ENCODE results near the gene LCE3D.
"Not testable (repeated sequence)": the region's sequence is repeated elsewhere in the genome, so short reads cannot be mapped to it uniquely, and the experiment has no call there.

The LCE3D gene

GRCh38 chr1:152577168-152577567, 3.1 kb downstream of the LCE3D start:
- Histone ChIP-seq H3K4me2 (no peak overlapping the region), H3K4me3 (no peak overlapping the region), H3K27me3 (no peaks in the 10 kb centered on the region), H3K9ac (no peak overlapping the region), H4K20me1 (no peaks in the 10 kb centered on the region), H3K9me3 (no peaks in the 10 kb centered on the region), H3K27ac (no peak overlapping the region), H3K4me1 (no peaks in the 10 kb centered on the region), H3K36me3 (no peaks in the 10 kb centered on the region)
- TF ChIP-seq Cebpa-rat (IDR thresholded peaks at IDR 0.05) = no peak

- 0 out of 2 replicates have a peak, but pooled peaks cover 9% of the 10 kb centered on the region for H3K9me3 ChIP-seq
- H4K20me1 ChIP-seq = no peaks in the 10 kb centered on the region
- H3K4me1 ChIP-seq = peaks cover 11% of the 10 kb centered on the region
- peak within 1 kb of the TSS; percentile 7; the same call in 1 of the 2 replicates for H3K4me2 ChIP-seq
- H3K27me3 ChIP-seq = no peaks in the 10 kb centered on the region
- H3K4me3 ChIP-seq = no peak within 1 kb of the TSS
- H3K36me3 ChIP-seq = no peaks in the 10 kb centered on the region
- no peak for TF ChIP-seq Cebpa-rat (IDR thresholded peaks at IDR 0.05)
- no peak within 1 kb of the TSS for H3K9ac ChIP-seq
- H3K27ac ChIP-seq = no peak within 1 kb of the TSS
Measured at GRCh38 chr1:152566681-152567080, 13.6 kb downstream of the LCE3D start, which contains the start of gene LCE3E. Gene LCE3E, minus strand, starts transcription at chr1:152566780. Its CDS starts 572 bp downstream, at chr1:152566208.

- no peak overlapping the region for H3K9ac ChIP-seq
- no peak overlapping the region for H3K4me3 ChIP-seq
- no peaks in the 10 kb centered on the region for H4K20me1 ChIP-seq
- TF ChIP-seq Cebpa-rat (IDR thresholded peaks at IDR 0.05) = no peak
- H3K4me1 ChIP-seq = peaks cover 11% of the 10 kb centered on the region
- H3K27ac ChIP-seq = no peak overlapping the region
- no peaks in the 10 kb centered on the region for H3K27me3 ChIP-seq
- H3K36me3 ChIP-seq = no peaks in the 10 kb centered on the region
- 0 out of 2 replicates have a peak, but pooled peaks cover 9% of the 10 kb centered on the region for H3K9me3 ChIP-seq
- H3K4me2 ChIP-seq = peak overlapping the region; percentile 7; the same call in 1 of the 2 replicates
Measured at GRCh38 chr1:152565535-152566215, 14.6 kb downstream of the LCE3D start.

GRCh38 chr1:152565115-152565514, 15.2 kb downstream of the LCE3D start:
- Histone ChIP-seq H4K20me1 (no peaks in the 10 kb centered on the region), H3K36me3 (no peaks in the 10 kb centered on the region), H3K4me2 (no peak overlapping the region), H3K4me1 (peaks cover 11% of the 10 kb centered on the region), H3K9ac (no peak overlapping the region), H3K27me3 (no peaks in the 10 kb centered on the region), H3K27ac (no peak overlapping the region), H3K9me3 (0 out of 2 replicates have a peak, but pooled peaks cover 6% of the 10 kb centered on the region), H3K4me3 (no peak overlapping the region)
- no peak for TF ChIP-seq Cebpa-rat (IDR thresholded peaks at IDR 0.05)

- not testable (repeated sequence) for H3K27me3 ChIP-seq, H3K9ac ChIP-seq, H3K4me2 ChIP-seq, H3K9me3 ChIP-seq, H3K27ac ChIP-seq, H4K20me1 ChIP-seq, H3K4me3 ChIP-seq, H3K36me3 ChIP-seq, H3K4me1 ChIP-seq
Measured at GRCh38 chr1:152548358-152548757, 32.0 kb downstream of the LCE3D start.

- H3K36me3 ChIP-seq = no peaks in the 10 kb centered on the region
- 0 out of 2 replicates have a peak overlapping the region, but pooled peaks have one; percentile 3 for H3K4me2 ChIP-seq
- no peaks in the 10 kb centered on the region for H3K9me3 ChIP-seq
- H3K27me3 ChIP-seq = no peaks in the 10 kb centered on the region
- H3K4me3 ChIP-seq = no peak overlapping the region
- H3K9ac ChIP-seq = no peak overlapping the region
- TF ChIP-seq Cebpa-rat (IDR thresholded peaks at IDR 0.05) = no peak
- peaks cover 5% of the 10 kb centered on the region; the same call in 1 of the 2 replicates for H3K4me1 ChIP-seq
- no peak overlapping the region for H3K27ac ChIP-seq
- no peaks in the 10 kb centered on the region for H4K20me1 ChIP-seq
Measured at GRCh38 chr1:152546704-152547103, 33.6 kb downstream of the LCE3D start.

GRCh38 chr1:152543820-152544219, 36.5 kb downstream of the LCE3D start:
- Histone ChIP-seq H3K9ac (no peak overlapping the region), H3K27ac (no peak overlapping the region), H3K4me3 (no peak overlapping the region), H4K20me1 (no peaks in the 10 kb centered on the region), H3K27me3 (no peaks in the 10 kb centered on the region), H3K36me3 (no peaks in the 10 kb centered on the region), H3K4me1 (peaks cover 5% of the 10 kb centered on the region; the same call in 1 of the 2 replicates), H3K9me3 (no peaks in the 10 kb centered on the region), H3K4me2 (no peak overlapping the region)
- no peak for TF ChIP-seq Cebpa-rat (IDR thresholded peaks at IDR 0.05)

- no peak overlapping the region for H3K9ac ChIP-seq
- no peaks in the 10 kb centered on the region for H3K27me3 ChIP-seq
- H3K4me3 ChIP-seq = no peak overlapping the region
- TF ChIP-seq Cebpa-rat (IDR thresholded peaks at IDR 0.05) = no peak
- no peak overlapping the region for H3K27ac ChIP-seq
- H3K9me3 ChIP-seq = no peaks in the 10 kb centered on the region
- H3K36me3 ChIP-seq = no peaks in the 10 kb centered on the region
- H3K4me1 ChIP-seq = no peaks in the 10 kb centered on the region
- no peak overlapping the region for H3K4me2 ChIP-seq
- no peaks in the 10 kb centered on the region for H4K20me1 ChIP-seq
Measured at GRCh38 chr1:152539901-152540300, 40.4 kb downstream of the LCE3D start.

- H3K4me3 ChIP-seq = no peak overlapping the region
- no peaks in the 10 kb centered on the region for H4K20me1 ChIP-seq
- H3K4me2 ChIP-seq = no peak overlapping the region
- H3K27me3 ChIP-seq = no peaks in the 10 kb centered on the region
- no peaks in the 10 kb centered on the region for H3K9me3 ChIP-seq
- H3K27ac ChIP-seq = no peak overlapping the region
- H3K9ac ChIP-seq = no peak overlapping the region
- no peak for TF ChIP-seq Cebpa-rat (IDR thresholded peaks at IDR 0.05)
- H3K4me1 ChIP-seq = no peaks in the 10 kb centered on the region
- H3K36me3 ChIP-seq = no peaks in the 10 kb centered on the region
Measured at GRCh38 chr1:152537496-152537895, 42.8 kb downstream of the LCE3D start.

GRCh38 chr1:152535774-152536173, 44.5 kb downstream of the LCE3D start:
- no peak overlapping the region for H3K4me2 ChIP-seq
- H4K20me1 ChIP-seq = no peaks in the 10 kb centered on the region
- H3K4me1 ChIP-seq = no peaks in the 10 kb centered on the region
- no peak overlapping the region for H3K4me3 ChIP-seq
- H3K9me3 ChIP-seq = peaks cover 9% of the 10 kb centered on the region
- H3K36me3 ChIP-seq = no peaks in the 10 kb centered on the region
- H3K27me3 ChIP-seq = no peaks in the 10 kb centered on the region
- H3K27ac ChIP-seq = no peak overlapping the region
- no peak for TF ChIP-seq Cebpa-rat (IDR thresholded peaks at IDR 0.05)
- no peak overlapping the region for H3K9ac ChIP-seq

All from BLaER1 (cell line).